NCI-H748 (cell line): ENCODE results near the gene TNIK.

Experiments
- DNase-seq: peaks from one replicate; lab custom pipeline; 2025; ENCODE audit not compliant: unreplicated experiment; lab: John Stamatoyannopoulos, UW

Gene TNIK

GRCh38 chr3:171459942-171460724, at the start of gene TNIK:
TSS of gene TNIK (minus strand) at chr3:171460405. CDS start at chr3:171460063, 342 bp downstream.
- peak; percentile 83 for DNase-seq

- no peak for DNase-seq
Observed at GRCh38 chr3:171508676-171509075, 48.5 kb upstream of the TNIK start.

GRCh38 chr3:171508206-171508605, 48.0 kb upstream of the TNIK start:
- DNase-seq = no peak

- DNase-seq = no peak
Observed at GRCh38 chr3:171506743-171507319, 46.6 kb upstream of the TNIK start.

- DNase-seq = no peak
Observed at GRCh38 chr3:171505822-171506333, 45.7 kb upstream of the TNIK start.

GRCh38 chr3:171504376-171504775, 44.2 kb upstream of the TNIK start:
- no peak for DNase-seq

GRCh38 chr3:171503817-171504216, 43.6 kb upstream of the TNIK start:
- no peak for DNase-seq

GRCh38 chr3:171498921-171499320, 38.7 kb upstream of the TNIK start:
- DNase-seq = no peak

GRCh38 chr3:171497468-171497867, 37.3 kb upstream of the TNIK start:
- DNase-seq = no peak

GRCh38 chr3:171495413-171495812, 35.2 kb upstream of the TNIK start:
- no peak for DNase-seq

GRCh38 chr3:171494457-171495109, 34.4 kb upstream of the TNIK start:
- no peak for DNase-seq

- no peak for DNase-seq
Observed at GRCh38 chr3:171491361-171491760, 31.2 kb upstream of the TNIK start.

- DNase-seq = no peak
Observed at GRCh38 chr3:171490901-171491300, 30.7 kb upstream of the TNIK start.

GRCh38 chr3:171489348-171489747, 29.1 kb upstream of the TNIK start:
- DNase-seq = no peak

- no peak for DNase-seq
Observed at GRCh38 chr3:171488479-171488878, 28.3 kb upstream of the TNIK start.

- no peak for DNase-seq
Observed at GRCh38 chr3:171487382-171487781, 27.2 kb upstream of the TNIK start.

GRCh38 chr3:171485338-171485737, 25.1 kb upstream of the TNIK start:
- no peak for DNase-seq

GRCh38 chr3:171481011-171481410, 20.8 kb upstream of the TNIK start:
- no peak for DNase-seq

- no peak for DNase-seq
Observed at GRCh38 chr3:171480526-171480925, 20.3 kb upstream of the TNIK start.

- DNase-seq = no peak
Observed at GRCh38 chr3:171476532-171477102, 16.4 kb upstream of the TNIK start.

- DNase-seq = no peak
Observed at GRCh38 chr3:171472552-171472951, 12.3 kb upstream of the TNIK start.
